GM12892 (cell line): ENCODE results near the gene ABAT.

Experiments used
- POLR2A ChIP-seq: IDR thresholded peaks from 2 replicates; pipeline ENCODE4 v1.6.1; 2011; ENCODE audit warnings: low read depth, low read length, control low read depth
- POLR2AphosphoS5 ChIP-seq: IDR thresholded peaks from 2 replicates; pipeline ENCODE4 v1.6.1; 2011; ENCODE audit warnings: low read depth, low read length, control low read depth

DNA sequence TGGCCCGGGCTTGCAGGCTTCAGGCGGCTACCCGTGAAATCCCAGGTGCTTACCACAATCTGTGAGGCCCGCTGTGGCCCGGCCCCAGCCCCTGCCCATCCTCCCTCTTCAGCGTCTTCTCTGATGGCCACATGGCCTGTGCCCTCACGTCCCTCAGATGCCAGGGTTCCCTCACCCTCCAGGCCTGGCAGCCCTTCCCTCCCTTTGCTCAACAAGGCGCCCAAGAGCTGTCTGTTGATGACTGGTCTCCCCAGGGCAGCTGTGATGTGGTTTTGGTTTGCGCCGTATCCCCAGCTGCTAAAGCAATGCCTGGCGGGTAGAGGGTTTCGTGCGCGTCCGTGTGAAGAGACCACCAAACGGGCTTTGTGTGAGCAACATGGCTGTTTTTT is 158.3 kb downstream of the ABAT start:
- TF ChIP-seq POLR2AphosphoS5: no peak
- TF ChIP-seq POLR2A: no peak
